HG02981 (cell line): ENCODE results near the gene DPF3.

Source experiments
- ATAC-seq: cut with Tn5 transposase; IDR thresholded peaks from one replicate; pipeline ENCODE4 v1.9.1; 2021; ENCODE audit warnings: mild to moderate bottlenecking, moderate library complexity; ENCODE audit not compliant: unreplicated experiment

DPF3 gene

DNA sequence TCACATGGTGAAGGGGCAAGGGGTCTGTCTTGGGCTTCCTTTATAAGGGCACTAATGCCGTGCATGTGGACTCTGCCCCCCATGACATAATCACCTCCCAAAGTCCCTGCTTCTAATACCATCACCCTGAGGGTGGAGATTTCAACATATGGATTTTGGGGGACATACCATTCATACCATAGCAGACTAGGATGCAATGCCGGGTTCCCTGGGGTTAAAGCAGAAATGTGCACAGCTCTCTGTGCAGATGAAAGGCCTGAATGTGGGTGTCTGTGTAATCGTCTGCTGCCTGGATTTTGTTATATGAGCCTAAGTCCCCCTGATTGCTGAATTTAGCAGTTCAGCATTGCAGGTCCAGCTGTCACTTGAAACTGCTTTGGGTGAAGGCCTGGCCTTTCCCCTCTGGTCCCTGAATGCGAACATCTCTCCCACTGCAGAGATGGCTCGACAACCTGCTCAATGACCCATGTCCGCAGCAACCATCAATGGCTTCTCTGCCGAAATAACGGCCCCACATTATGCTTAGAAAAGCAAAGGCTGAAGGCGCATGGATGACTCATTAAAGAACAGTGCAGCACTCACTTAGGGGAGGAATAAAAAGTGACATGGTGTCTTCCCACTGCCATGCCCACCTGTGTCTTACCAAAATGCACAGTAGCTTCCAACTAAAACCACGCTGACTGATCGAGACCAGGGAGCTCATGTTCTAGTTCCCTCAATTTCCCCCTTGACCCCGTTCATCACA is 286.3 kb downstream of the DPF3 start:
- ATAC-seq, result no peak

DNA sequence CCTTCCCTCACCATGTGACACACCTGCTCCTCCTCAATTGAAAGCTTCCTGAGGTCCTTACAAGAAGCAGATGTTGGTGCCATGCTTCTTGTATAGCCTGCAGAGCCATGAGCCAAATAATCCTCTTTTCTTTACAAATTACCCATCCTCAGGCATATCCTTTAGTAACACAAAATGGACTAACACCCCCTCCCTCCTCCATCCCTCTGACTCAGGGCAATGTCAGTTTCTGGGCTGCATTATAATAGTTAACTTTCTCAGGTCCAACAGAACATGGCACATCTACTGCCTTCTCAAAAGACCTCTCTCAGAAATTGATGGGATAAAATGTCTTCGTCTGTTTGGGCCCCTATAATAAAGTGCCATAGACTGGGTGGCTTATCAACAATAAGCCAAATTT is 287.0 kb downstream of the DPF3 start:
- ATAC-seq, result no peak

DNA sequence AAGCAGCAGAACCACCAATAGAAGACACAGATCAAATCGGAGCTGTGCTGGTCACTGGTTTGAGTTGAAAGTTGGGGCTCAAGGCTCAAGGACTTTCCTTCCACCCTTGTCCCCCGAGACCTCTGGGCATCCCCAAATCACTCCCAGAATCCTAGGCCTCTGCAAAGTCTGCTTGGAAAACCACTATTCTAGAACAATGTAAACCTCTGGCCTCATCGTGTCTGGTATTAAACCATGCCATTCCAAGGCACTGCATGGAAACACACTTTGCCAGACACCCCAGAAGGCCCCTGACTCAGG is 288.0 kb downstream of the DPF3 start:
- ATAC-seq, result no peak

DNA sequence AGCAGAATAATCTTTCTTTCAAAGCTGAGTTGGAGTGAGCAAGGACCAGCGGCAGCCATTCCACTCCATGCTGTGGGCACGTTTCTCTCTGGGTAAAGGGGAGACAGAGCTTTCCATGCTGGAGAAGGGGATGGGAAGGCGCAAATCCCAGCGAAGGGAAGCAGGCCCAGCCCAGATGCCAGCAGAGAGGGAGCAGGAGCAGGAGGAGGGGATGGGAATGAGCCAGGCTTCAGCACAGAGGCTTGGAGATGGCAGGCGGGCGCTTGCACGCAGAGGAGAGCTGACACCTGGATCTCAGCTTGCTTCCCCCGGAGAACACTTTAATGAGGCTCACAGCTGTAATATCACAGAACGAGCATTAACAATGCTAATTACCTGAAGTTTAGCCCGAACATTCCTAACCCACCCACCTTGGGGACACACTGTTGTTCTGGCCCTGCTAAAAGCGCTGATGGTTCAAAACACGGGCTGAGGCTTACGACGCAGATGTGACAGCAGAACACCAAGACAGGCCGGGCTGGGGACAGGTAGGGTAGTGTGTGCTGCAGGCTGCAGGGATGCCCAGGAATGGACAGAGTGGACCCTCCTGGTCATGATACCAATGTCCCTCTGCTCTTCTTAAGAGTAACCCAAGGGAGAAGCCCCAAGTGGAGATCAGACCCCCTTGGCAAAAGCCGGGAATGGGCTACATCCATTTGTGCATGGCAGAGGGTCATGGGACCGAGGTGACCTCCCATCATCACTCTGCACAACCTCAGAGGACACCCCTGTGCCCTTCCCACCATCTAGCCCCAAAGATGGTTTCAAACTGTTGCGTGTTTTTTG is 288.6 kb downstream of the DPF3 start:
- no peak for ATAC-seq

DNA sequence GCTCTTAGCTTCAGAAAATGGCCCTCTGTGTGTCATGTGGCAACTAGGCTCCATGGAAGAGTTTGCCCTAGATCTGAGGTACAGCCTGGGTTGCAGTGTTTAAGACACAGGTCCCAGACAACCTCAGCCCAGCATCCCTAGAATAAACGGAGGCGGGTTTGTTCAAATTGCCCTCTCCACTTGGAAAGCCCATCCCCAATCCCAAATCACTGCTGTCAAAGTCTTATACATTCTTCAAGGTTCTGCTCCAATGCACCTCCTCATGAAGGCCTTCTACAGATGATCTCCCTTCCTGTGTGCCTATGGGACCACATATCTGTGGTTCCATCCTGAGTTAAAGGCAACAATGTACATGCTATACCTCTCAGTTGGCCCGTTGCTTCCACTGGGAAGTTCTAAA is 289.8 kb downstream of the DPF3 start:
- no peak for ATAC-seq

DNA sequence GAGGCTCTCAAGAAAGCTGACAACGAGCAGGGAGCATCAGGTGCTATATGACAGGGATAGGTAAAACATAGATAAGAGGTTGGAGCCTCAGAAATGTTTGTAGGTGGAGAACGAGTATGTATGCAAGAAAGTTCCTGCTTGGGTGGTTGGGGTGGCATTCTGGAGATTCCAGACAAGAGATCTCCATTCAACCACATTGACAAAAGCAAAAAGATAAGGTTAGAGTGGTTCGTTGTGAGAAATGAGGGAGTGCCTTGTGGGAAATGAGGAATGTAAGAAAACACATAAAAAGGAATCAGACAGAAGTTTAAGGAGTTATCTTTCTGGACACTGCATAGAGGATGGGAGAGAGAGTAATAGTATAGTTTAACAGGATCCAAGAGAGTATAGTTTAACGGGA is 290.3 kb downstream of the DPF3 start:
- no peak for ATAC-seq

GRCh38 chr14:72600551-72601330 is 293.2 kb downstream of the DPF3 start:
- ATAC-seq, result no peak

DNA sequence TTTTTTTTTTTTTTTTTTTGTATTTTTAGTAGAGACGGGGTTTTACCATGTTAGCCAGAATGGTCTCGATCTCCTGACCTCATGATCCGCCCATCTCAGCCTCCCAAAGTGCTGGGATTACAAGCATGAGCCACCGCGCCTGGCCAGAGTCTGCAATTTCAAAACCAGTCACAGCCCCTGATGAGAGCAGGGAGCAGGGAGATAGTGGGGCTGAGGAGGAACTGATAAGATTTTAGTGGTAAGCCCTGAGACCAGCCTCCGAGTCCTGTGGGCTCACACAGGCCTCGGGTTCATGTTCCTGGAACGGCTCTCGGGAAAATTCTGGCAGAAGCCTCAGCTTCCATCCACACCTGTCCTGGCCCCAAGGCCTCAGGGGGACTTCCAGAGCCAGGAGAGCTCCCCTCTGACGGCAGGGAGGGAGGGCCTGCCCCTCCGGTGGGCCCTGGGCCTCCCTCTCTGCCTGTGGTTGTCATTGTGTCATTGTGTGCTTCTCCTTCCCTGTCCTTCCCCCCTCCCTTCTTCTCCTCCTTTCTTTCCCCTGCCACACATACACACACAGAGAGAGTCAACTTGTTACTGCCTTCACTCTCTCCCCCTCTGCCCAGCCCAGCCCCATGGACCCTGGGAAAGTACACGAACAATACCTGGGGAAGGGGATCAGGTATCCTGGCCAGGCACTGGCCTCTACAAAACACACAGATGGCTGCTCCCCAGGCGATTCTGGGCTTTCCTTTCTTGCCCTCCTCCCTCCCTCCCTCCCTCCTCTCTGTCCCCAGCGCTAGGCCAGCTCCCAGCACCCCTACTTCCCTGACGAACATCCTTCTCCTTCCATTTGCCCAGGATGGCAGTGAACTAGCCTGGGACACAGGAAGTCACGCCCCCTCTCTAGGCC is 294.1 kb downstream of the DPF3 start:
- ATAC-seq, result no peak

GRCh38 chr14:72598306-72598705 is 295.6 kb downstream of the DPF3 start:
- no peak for ATAC-seq

- ATAC-seq, result no peak
Measured at GRCh38 chr14:72597252-72598233, 296.4 kb downstream of the DPF3 start.

GRCh38 chr14:72595152-72595862 is 298.6 kb downstream of the DPF3 start:
- ATAC-seq, result no peak

GRCh38 chr14:72594099-72594901 is 299.6 kb downstream of the DPF3 start:
- peak; percentile 71 for ATAC-seq

GRCh38 chr14:72591391-72591790 is 302.5 kb downstream of the DPF3 start:
- no peak for ATAC-seq

DNA sequence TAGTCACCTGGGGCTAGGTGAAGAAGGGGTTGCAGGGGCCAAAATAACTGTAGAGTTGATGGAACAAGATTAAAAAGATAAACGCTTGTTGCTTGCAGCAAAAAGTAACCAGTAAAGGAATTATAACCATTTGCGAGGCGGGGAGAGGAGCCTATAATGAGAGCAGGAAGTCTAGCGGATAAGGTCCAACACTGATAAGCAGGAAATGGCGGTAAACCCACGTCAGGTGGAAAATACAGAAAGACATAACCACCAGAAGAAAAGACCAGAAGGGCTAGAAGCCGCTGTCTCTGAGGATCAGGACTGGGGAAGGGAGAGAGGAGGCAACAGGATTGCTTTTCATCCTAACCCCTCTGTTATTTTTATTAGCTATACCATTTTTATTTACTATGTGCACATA is 303.3 kb downstream of the DPF3 start:
- no peak for ATAC-seq

- no peak for ATAC-seq
Measured at GRCh38 chr14:72589652-72590051, 304.2 kb downstream of the DPF3 start.

DNA sequence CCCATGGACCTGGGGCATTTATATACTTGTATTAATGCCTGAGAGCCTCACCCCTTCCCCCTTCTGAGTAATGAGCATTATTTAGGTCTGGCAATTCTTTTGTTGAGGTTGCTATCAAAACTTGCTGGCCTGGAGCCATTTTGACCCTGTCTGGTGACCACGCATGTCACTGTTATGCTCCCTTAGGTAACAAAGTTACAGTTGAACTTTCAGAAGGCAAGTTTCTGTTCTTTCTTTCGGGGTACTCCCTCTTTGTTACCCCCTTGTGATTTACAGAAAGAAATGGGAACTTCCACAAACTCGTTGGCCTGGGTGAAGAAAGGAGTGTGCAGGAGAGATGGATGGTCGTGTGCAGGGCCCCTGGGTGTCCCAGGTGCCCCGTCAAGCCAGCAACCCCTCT is 305.4 kb downstream of the DPF3 start:
- ATAC-seq, result no peak

- no peak for ATAC-seq
Measured at GRCh38 chr14:72583316-72584272, 310.3 kb downstream of the DPF3 start.
